ENCODE data around the gene RAPH1.
"Not testable (repeated sequence)": the region's sequence is repeated elsewhere in the genome, so short reads cannot be mapped to it uniquely, and the experiment has no call there.

RAPH1 gene

DNA sequence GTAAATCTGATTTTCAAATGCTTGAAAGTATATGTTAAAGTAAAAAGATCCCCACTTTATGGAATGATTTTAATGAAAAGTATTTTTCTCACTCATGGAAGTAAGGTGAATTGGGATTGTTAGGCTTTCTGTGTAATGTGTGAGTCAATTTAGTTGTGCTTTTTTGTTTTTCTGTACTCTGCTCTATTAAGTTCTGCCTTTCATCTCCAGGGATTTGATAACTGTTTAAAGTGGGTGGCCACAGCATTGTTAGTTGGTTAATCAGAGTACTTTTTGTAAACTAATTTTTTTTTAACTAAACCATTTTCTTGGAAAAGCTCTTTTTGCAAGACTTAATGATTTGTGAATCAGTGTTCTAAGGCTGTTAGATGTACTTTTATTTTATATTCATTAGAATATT, 130.1 kb downstream of the RAPH1 start:
- Mint-ChIP-seq H3K36me3 (peaks cover 30% of the 10 kb centered on the region), H3K27ac (no peak overlapping the region), H3K27me3 (no peaks in the 10 kb centered on the region), H3K9me3 (ENCODE audit: low read depth) (no peaks in the 10 kb centered on the region), H3K4me1 (ENCODE audit: low read depth) (no peaks in the 10 kb centered on the region), H3K4me3 (no peak overlapping the region)

DNA sequence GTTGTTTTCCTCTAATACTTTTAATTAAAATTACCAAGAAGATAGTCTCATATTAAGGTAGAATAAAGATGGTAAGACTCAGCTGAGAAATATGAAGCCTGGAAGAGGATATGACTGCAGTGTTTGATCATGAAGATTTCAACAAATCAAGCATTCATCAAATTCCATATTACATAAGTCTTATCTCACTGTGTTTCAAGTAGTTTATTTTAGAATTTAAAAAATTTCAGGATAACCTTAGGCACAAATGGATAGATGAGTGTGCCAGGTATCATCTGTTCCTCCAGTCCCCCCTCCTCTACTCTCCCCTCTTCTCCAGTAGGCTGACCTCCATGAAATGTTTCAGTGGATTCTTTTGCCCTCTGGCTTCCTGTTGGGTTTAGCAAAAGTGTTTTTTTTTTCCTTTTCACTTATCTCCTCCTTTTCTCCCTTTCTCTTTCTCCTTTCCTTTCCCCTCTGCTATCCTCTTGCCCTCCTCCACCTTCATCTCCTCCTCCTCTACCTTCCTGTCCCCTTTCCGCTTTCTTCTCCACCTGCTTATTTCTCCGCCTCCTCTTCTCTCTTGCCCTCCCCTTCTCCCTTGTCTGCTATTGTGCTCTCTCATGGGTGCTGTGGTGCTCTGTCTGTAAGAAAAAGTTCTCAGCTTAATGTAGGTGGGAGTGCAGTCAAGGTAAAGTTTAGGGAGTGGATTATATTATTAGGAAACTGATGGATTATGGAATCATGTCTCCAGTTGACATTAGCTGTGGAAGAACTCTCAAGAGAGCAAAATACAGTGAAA, 134.1 kb downstream of the RAPH1 start:
- H3K36me3 Mint-ChIP-seq, result peaks cover 25% of the 10 kb centered on the region
- peaks cover 5% of the 10 kb centered on the region for H3K9me3 Mint-ChIP-seq (ENCODE audit: low read depth)
- H3K27me3 Mint-ChIP-seq, result no peaks in the 10 kb centered on the region
- H3K4me1 Mint-ChIP-seq (ENCODE audit: low read depth), result no peaks in the 10 kb centered on the region
- no peak overlapping the region for H3K27ac Mint-ChIP-seq
- H3K4me3 Mint-ChIP-seq, result no peak overlapping the region

- H3K4me1 Mint-ChIP-seq (ENCODE audit: low read depth), result no peaks in the 10 kb centered on the region
- no peaks in the 10 kb centered on the region for H3K27me3 Mint-ChIP-seq
- H3K4me3 Mint-ChIP-seq, result no peak overlapping the region
- H3K27ac Mint-ChIP-seq, result no peak overlapping the region
- peaks cover 5% of the 10 kb centered on the region for H3K9me3 Mint-ChIP-seq (ENCODE audit: low read depth)
- H3K36me3 Mint-ChIP-seq, result peaks cover 29% of the 10 kb centered on the region
These were observed 136.1 kb downstream of the RAPH1 start for GRCh38 chr2:203399031-203399430.

GRCh38 chr2:203396667-203397066, 138.4 kb downstream of the RAPH1 start:
- peaks cover 3% of the 10 kb centered on the region for H3K4me1 Mint-ChIP-seq (ENCODE audit: low read depth)
- no peak overlapping the region for H3K4me3 Mint-ChIP-seq
- H3K9me3 Mint-ChIP-seq (ENCODE audit: low read depth), result peaks cover 5% of the 10 kb centered on the region
- no peaks in the 10 kb centered on the region for H3K27me3 Mint-ChIP-seq
- no peak overlapping the region for H3K27ac Mint-ChIP-seq
- peaks cover 28% of the 10 kb centered on the region for H3K36me3 Mint-ChIP-seq

DNA sequence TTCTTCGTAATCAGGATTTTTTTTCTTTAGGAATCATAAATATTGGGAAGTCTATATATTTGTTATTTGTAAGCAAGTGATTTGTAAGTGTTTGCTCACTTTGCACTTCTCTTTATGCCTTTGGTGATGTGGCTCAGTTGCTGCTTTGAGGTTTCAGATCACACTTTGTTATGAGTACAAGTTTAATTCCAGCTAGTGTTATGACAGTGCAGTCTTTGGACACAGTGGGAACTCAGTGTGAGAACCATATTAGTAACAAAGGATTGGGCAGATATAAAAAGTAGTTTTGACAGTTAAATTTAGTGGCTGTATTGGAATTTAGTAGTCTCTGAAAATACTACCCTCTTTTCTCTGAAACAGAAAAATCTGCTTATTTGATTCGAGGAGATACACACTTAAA, 139.2 kb downstream of the RAPH1 start:
- Mint-ChIP-seq H3K27me3 (no peaks in the 10 kb centered on the region), H3K4me1 (ENCODE audit: low read depth) (peaks cover 3% of the 10 kb centered on the region), H3K27ac (no peak overlapping the region), H3K4me3 (no peak overlapping the region), H3K36me3 (peaks cover 28% of the 10 kb centered on the region), H3K9me3 (ENCODE audit: low read depth) (peaks cover 5% of the 10 kb centered on the region)

DNA sequence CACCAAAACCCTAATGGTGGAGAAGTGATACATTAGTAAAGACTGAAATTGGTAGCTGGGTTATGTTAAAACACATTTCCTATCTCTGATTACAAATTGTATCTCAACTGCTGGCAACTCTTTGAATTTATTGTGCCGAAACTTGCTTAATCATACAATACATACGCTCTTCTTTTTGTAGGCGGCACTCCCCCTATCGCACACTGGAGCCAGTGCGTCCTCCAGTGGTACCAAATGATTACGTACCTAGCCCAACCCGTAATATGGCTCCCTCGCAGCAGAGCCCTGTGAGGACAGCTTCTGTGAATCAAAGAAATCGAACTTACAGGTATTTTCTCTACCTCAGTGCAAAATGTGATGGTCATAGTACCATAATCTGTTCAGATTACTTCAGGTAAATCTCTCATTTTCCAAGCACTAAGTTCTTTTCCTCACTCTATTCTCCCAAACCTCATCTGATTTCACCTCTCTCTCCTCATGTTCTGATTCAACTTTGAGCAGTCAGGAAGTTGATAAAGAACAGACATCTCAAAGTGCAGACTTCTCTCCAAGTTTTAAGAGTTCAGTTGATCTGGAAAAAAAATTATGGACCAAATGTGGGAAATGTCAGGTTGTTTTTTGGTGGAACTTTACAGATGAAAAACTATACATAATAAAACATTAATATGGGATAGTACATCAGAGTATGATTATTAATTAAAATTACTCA, 140.4 kb downstream of the RAPH1 start:
- H3K4me3 Mint-ChIP-seq, result no peak overlapping the region
- peaks cover 30% of the 10 kb centered on the region for H3K36me3 Mint-ChIP-seq
- H3K4me1 Mint-ChIP-seq (ENCODE audit: low read depth), result peaks cover 3% of the 10 kb centered on the region
- no peaks in the 10 kb centered on the region for H3K27me3 Mint-ChIP-seq
- peaks cover 5% of the 10 kb centered on the region for H3K9me3 Mint-ChIP-seq (ENCODE audit: low read depth)
- no peak overlapping the region for H3K27ac Mint-ChIP-seq

DNA sequence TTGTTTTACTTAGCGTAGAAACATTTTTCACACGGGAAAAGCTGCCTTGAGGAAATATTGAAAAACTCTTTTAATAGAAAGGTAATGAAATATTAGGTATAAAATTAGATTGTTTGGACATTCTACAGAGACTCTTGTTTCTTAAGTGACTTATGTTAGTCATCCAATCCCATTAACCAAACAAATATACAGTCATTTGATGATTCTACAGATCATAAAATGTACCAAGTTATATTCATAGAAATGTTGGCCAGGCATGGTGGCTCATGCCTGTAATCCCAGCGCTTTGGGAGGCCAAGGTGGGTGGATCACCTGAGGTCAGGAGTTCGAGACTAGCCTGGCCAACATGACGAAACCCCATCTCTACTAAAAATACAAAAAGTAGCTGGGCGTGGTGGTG, 146.9 kb downstream of the RAPH1 start:
- not testable (repeated sequence) for H3K27ac Mint-ChIP-seq; H3K4me3 Mint-ChIP-seq; H3K9me3 Mint-ChIP-seq (ENCODE audit: low read depth); H3K4me1 Mint-ChIP-seq (ENCODE audit: low read depth); H3K27me3 Mint-ChIP-seq
- peaks cover 15% of the 10 kb centered on the region for H3K36me3 Mint-ChIP-seq

GRCh38 chr2:203383038-203383437, 152.1 kb downstream of the RAPH1 start:
- Mint-ChIP-seq H3K27ac (no peak overlapping the region), H3K9me3 (ENCODE audit: low read depth) (no peaks in the 10 kb centered on the region), H3K4me3 (no peak overlapping the region), H3K36me3 (peaks cover 19% of the 10 kb centered on the region), H3K27me3 (no peaks in the 10 kb centered on the region), H3K4me1 (ENCODE audit: low read depth) (no peaks in the 10 kb centered on the region)

DNA sequence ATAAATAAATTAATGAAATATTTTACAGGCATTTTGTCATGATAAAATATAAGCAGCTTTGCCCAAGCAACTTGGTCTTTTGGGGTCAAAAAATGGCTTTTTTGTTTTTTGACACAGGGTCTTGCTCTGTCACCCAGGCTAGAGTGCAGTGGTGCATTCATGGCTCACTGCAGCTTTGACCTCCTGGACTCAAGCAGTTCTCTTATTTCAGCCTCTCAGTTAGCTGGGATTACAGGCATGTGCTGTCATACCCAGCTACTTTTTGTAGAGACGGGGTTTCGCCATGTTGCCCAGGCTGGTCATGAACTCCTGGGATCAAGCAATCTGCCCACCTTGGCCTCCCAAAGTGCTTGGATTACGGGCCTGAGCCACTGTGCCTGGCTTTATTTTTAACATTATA, 155.9 kb downstream of the RAPH1 start:
- peaks cover 5% of the 10 kb centered on the region for H3K4me1 Mint-ChIP-seq (ENCODE audit: low read depth)

DNA sequence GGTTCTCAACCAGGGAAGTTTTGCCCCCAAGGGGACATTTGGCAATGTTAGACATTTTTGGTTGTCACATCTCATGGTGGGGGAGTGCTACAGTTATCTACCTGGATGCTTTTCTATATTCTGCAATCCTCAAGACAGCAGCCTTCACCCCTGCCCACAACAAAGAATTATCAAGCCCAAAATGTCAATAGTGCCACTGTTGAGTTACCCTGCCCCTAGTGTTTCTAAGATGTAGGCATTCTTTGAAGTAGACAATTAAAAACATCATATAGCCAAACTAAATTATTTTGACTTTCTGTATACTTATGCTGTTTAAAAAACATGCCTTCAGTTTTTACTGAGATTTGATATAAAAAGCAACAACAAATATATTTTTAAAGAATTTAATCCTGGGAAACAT, 158.9 kb downstream of the RAPH1 start:
- peaks cover 5% of the 10 kb centered on the region for H3K4me1 Mint-ChIP-seq (ENCODE audit: low read depth)
- no peak overlapping the region for H3K4me3 Mint-ChIP-seq
- H3K27ac Mint-ChIP-seq, result no peak overlapping the region
- no peaks in the 10 kb centered on the region for H3K27me3 Mint-ChIP-seq
- no peaks in the 10 kb centered on the region for H3K9me3 Mint-ChIP-seq (ENCODE audit: low read depth)
- H3K36me3 Mint-ChIP-seq, result peaks cover 2% of the 10 kb centered on the region

More for the DNA sequence above, 155.9 kb downstream of the RAPH1 start:
- H3K27ac Mint-ChIP-seq, result no peak overlapping the region
- H3K36me3 Mint-ChIP-seq, result peaks cover 10% of the 10 kb centered on the region
- no peak overlapping the region for H3K4me3 Mint-ChIP-seq
- H3K27me3 Mint-ChIP-seq, result no peaks in the 10 kb centered on the region
- H3K9me3 Mint-ChIP-seq (ENCODE audit: low read depth), result no peaks in the 10 kb centered on the region

DNA sequence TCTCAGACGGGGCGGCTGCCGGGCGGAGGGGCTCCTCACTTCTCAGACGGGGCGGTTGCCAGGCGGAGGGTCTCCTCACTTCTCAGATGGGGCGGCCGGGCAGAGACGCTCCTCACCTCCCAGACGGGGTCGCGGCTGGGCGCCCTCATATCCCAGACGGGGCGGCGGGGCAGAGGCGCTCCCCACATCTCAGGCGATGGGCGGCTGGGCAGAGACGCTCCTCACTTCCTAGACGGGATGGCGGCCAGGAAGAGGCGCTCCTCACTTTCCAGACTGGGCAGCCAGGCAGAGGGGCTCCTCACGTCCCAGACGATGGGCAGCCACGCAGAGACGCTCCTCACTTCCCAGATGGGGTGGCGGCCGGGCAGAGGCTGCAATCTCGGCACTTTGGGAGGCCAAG, 162.4 kb downstream of the RAPH1 start:
- H3K36me3 Mint-ChIP-seq, H3K4me3 Mint-ChIP-seq: not testable (repeated sequence)

DNA sequence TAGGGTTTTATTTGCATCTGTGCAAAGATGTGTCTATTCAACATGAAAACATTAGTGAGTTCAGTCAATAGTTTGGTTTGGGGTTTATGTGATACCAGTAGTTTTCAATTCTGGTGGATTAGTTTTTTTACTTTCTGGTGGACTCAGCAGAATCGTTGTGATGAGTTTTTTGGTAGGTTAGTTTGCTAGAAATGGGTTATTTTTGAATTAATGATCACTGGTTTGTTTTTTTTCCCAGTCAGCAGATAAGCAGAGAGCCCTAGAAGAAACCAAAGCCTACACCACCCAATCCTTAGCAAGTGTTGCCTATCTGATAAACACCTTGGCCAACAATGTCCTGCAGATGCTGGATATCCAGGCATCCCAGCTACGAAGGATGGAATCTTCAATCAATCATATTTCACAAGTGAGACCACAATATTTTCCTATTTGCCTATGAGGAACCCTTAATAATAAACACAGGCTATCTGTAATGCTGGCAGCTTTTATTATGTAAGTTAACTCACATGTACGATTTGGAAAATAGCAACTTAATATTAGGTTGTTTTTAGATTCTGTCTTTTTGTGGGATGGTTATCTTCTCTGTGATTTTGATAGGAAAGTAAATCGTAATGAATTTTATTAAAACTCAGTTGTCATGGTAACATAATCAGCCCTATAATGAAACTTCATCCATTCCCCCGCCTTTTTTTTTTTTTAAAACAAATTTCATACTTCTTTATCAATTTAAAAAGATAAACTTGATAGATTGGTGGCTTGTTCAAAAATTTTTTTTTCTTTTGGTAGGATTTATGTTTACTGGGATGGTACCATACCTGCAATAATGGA, 168.2 kb downstream of the RAPH1 start:
- no peaks in the 10 kb centered on the region for H3K4me1 Mint-ChIP-seq (ENCODE audit: low read depth)
- H3K4me3 Mint-ChIP-seq, result no peak overlapping the region
- no peaks in the 10 kb centered on the region for H3K9me3 Mint-ChIP-seq (ENCODE audit: low read depth)
- H3K27ac Mint-ChIP-seq, result no peak overlapping the region
- no peaks in the 10 kb centered on the region for H3K27me3 Mint-ChIP-seq
- H3K36me3 Mint-ChIP-seq, result peaks cover 6% of the 10 kb centered on the region

More for the DNA sequence above, 162.4 kb downstream of the RAPH1 start:
- H3K27ac Mint-ChIP-seq; H3K27me3 Mint-ChIP-seq; H3K9me3 Mint-ChIP-seq (ENCODE audit: low read depth); H3K4me1 Mint-ChIP-seq (ENCODE audit: low read depth): not testable (repeated sequence)

DNA sequence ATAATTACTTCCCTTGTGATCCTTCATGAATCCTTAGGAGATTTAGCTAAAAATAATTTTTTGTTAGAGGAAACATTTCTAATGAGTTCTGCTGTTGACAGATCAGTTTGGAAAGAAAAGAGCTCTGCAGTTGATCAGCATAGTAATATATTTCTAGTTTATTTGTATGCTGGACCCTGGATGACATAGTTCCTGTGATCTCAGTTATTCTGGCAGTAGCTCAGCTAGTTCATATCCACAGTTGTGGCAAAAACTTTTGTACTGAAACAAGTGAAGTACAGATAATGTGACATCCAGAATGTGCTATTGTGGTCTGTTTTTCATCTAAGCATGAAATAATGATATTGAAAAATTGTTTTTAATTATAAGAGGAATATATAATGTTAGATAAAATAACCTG, 173.2 kb downstream of the RAPH1 start:
- H3K4me3 Mint-ChIP-seq, result no peak overlapping the region
- H3K27ac Mint-ChIP-seq, result no peak overlapping the region
- H3K9me3 Mint-ChIP-seq (ENCODE audit: low read depth), result no peaks in the 10 kb centered on the region
- H3K4me1 Mint-ChIP-seq (ENCODE audit: low read depth), result peaks cover 5% of the 10 kb centered on the region
- peaks cover 11% of the 10 kb centered on the region for H3K36me3 Mint-ChIP-seq
- no peaks in the 10 kb centered on the region for H3K27me3 Mint-ChIP-seq

GRCh38 chr2:203361495-203361894, 173.6 kb downstream of the RAPH1 start:
- peaks cover 5% of the 10 kb centered on the region for H3K4me1 Mint-ChIP-seq (ENCODE audit: low read depth)
- H3K27ac Mint-ChIP-seq, result no peak overlapping the region
- H3K9me3 Mint-ChIP-seq (ENCODE audit: low read depth), result no peaks in the 10 kb centered on the region
- peaks cover 10% of the 10 kb centered on the region for H3K36me3 Mint-ChIP-seq
- H3K4me3 Mint-ChIP-seq, result no peak overlapping the region
- no peaks in the 10 kb centered on the region for H3K27me3 Mint-ChIP-seq

GRCh38 chr2:203360833-203361430, 174.2 kb downstream of the RAPH1 start:
- H3K27ac Mint-ChIP-seq, result no peak overlapping the region
- peaks cover 7% of the 10 kb centered on the region for H3K36me3 Mint-ChIP-seq
- no peak overlapping the region for H3K4me3 Mint-ChIP-seq
- H3K27me3 Mint-ChIP-seq, result no peaks in the 10 kb centered on the region
- H3K4me1 Mint-ChIP-seq (ENCODE audit: low read depth), result peaks cover 5% of the 10 kb centered on the region
- no peaks in the 10 kb centered on the region for H3K9me3 Mint-ChIP-seq (ENCODE audit: low read depth)

Measured in activated naive CD8-positive, alpha-beta T cell (primary cell).